GM23338 (cell line): Measurements from ENCODE around the gene ANO10. TPM values are rescaled to one million over a fixed set of nuclear protein-coding genes. Genes with fewer than 3 reads are reported as not detected.

ENCODE experiments used
- ATAC-seq: fragments of 200-7000 bp; cut with Tn5 transposase; 3 replicates; pipeline ENCODE4 v1.9.1; 2020
- DNase-seq: peaks from one replicate; pipeline ENCODE4 v3.0.0-alpha.2; 2015; ENCODE audit warnings: low spot score
- H2AFZ ChIP-seq: fragments of 200-600 bp; sonication (generic); 2 replicates; pipeline ENCODE4 v1.8.0; 2016; ENCODE audit warnings: antibody characterized with exemption, mild to moderate bottlenecking, moderate library complexity
- H3F3A ChIP-seq: fragments of 200-600 bp; sonication (generic); replicated peaks from 2 replicates; pipeline ENCODE4 v1.8.0; 2017; ENCODE audit warnings: antibody characterized with exemption, mixed run types, low read depth
- H3K27ac ChIP-seq: fragments of 200-600 bp; sonication (generic); 2 replicates; pipeline ENCODE4 v1.6.1; 2016; ENCODE audit warnings: low read depth
- H3K27me3 ChIP-seq: fragments of 200-600 bp; sonication (generic); 2 replicates; pipeline ENCODE4 v1.8.0; 2016; ENCODE audit warnings: mild to moderate bottlenecking, mixed run types, moderate library complexity; ENCODE audit not compliant: insufficient read depth
- H3K36me3 ChIP-seq: fragments of 200-600 bp; sonication (generic); 2 replicates; pipeline ENCODE4 v1.8.0; 2016; ENCODE audit warnings: mild to moderate bottlenecking; ENCODE audit not compliant: insufficient read depth
- H3K4me1 ChIP-seq: fragments of 200-600 bp; sonication (generic); 2 replicates; pipeline ENCODE4 v1.8.0; 2016; ENCODE audit warnings: mild to moderate bottlenecking, moderate library complexity; ENCODE audit not compliant: insufficient read depth
- H3K4me2 ChIP-seq: fragments of 200-600 bp; sonication (generic); 2 replicates; pipeline ENCODE4 v1.7.1; 2017; ENCODE audit warnings: mixed run types
- H3K4me3 ChIP-seq: fragments of 200-600 bp; sonication (generic); 2 replicates; pipeline ENCODE4 v1.6.1; 2016; ENCODE audit warnings: mixed run types
- H3K79me2 ChIP-seq: fragments of 200-600 bp; sonication (generic); replicated peaks from 2 replicates; pipeline ENCODE4 v1.8.0; 2017; ENCODE audit warnings: mild to moderate bottlenecking; ENCODE audit not compliant: insufficient read depth
- H3K9me2 ChIP-seq: fragments of 200-600 bp; sonication (generic); 2 replicates; pipeline ENCODE4 v1.8.0; 2017; ENCODE audit not compliant: insufficient read depth
- H4K20me1 ChIP-seq: fragments of 200-600 bp; sonication (generic); replicated peaks from 2 replicates; pipeline ENCODE4 v1.8.0; 2017; ENCODE audit warnings: mild to moderate bottlenecking; ENCODE audit not compliant: insufficient read depth
- H3K27ac Mint-ChIP-seq: 2 replicates; pipeline ENCODE4 v1.8.0; 2020; ENCODE audit warnings: inconsistent platforms, mild to moderate bottlenecking, moderate library complexity, mixed read lengths
- H3K27me3 Mint-ChIP-seq: 3 replicates; pipeline ENCODE4 v1.8.0; 2022; ENCODE audit warnings: low read depth, mild to moderate bottlenecking, moderate library complexity, mixed read lengths, inconsistent platforms; ENCODE audit not compliant: insufficient read depth, poor library complexity
- H3K36me3 Mint-ChIP-seq: 3 replicates; pipeline ENCODE4 v1.8.0; 2021; ENCODE audit warnings: low read depth, mild to moderate bottlenecking, inconsistent platforms, moderate library complexity, mixed read lengths
- H3K4me1 Mint-ChIP-seq: 3 replicates; pipeline ENCODE4 v1.8.0; 2020; ENCODE audit warnings: mild to moderate bottlenecking, inconsistent platforms, mixed read lengths
- H3K4me3 Mint-ChIP-seq: 3 replicates; pipeline ENCODE4 v1.8.0; 2021; ENCODE audit warnings: moderate library complexity, mild to moderate bottlenecking, inconsistent platforms, mixed read lengths
- H3K9me3 Mint-ChIP-seq: 3 replicates; pipeline ENCODE4 v1.8.0; 2020; ENCODE audit warnings: moderate library complexity, mild to moderate bottlenecking, inconsistent platforms, mixed read lengths
- CREB1 ChIP-seq: fragments of 250-450 bp; sonication (Bioruptor Pico); IDR thresholded peaks from 2 replicates; pipeline ENCODE4 v1.5.0; 2020; ENCODE audit warnings: low read depth, mild to moderate bottlenecking, moderate library complexity
- EZH2 ChIP-seq: fragments of 200-600 bp; sonication (generic); IDR thresholded peaks from one replicate; pipeline ENCODE4 v1.8.0; 2017; ENCODE audit warnings: antibody characterized with exemption, mild to moderate bottlenecking, low read depth; ENCODE audit not compliant: unreplicated experiment
- EZH2phosphoT487 ChIP-seq: fragments of 200-600 bp; sonication (generic); IDR thresholded peaks from one replicate; pipeline ENCODE4 v1.8.1; 2018; ENCODE audit warnings: antibody characterized with exemption; ENCODE audit not compliant: unreplicated experiment
- JUNB ChIP-seq: IDR thresholded peaks from one replicate; pipeline ENCODE4 v1.6.1; 2016; ENCODE audit warnings: antibody characterized with exemption; ENCODE audit not compliant: unreplicated experiment
- NANOG ChIP-seq: IDR thresholded peaks from 2 replicates; pipeline ENCODE4 v1.6.1; 2016; ENCODE audit warnings: antibody characterized with exemption, borderline replicate concordance
- POLR2AphosphoS5 ChIP-seq: IDR thresholded peaks from 2 replicates; pipeline ENCODE4 v1.6.1; 2016; ENCODE audit warnings: antibody characterized with exemption, low read depth
- STAT1 ChIP-seq: IDR thresholded peaks from one replicate; pipeline ENCODE4 v1.6.1; 2016; ENCODE audit warnings: antibody characterized with exemption; ENCODE audit not compliant: unreplicated experiment
- ZNF114 ChIP-seq: fragments of 250-450 bp; sonication (Bioruptor Pico); IDR thresholded peaks from 2 replicates; pipeline ENCODE4 v1.5.0; 2020; ENCODE audit warnings: mild to moderate bottlenecking, moderate library complexity
- ZNF331 ChIP-seq: fragments of 250-450 bp; sonication (Bioruptor Pico); IDR thresholded peaks from 2 replicates; pipeline ENCODE4 v1.5.0; 2020; ENCODE audit warnings: low read depth, mild to moderate bottlenecking, moderate library complexity
- polyA plus RNA-seq: library from polyadenylated mRNA; unstranded; fragments of >200 nt; fragmentation: Nextera tagmentation; extraction: Ambion mirVana; gene quantifications from 2 replicates; pipeline ENCODE4 v1.2.1, GENCODE V29; 2016
- total RNA-seq: library from RNA; depleted of rRNA; stranded (reverse); fragments of >200 nt; shearing (Covaris generic); gene quantifications from 2 replicates; pipeline ENCODE4 v1.2.3, GENCODE V29; 2014
- TF ChIP-seq, protein P1 (sequence below): IDR thresholded peaks from 2 replicates; pipeline ENCODE4 v1.6.1; 2016; ENCODE audit warnings: antibody characterized with exemption
- TF ChIP-seq, protein P2 (sequence below), 2 experiments: fragments of 200-600 bp in 1 of 2; sonication (generic) in 1 of 2; conservative IDR thresholded peaks; 2 replicates each; pipeline versions ENCODE4 v1.5.1 to v1.6.1; 2016 to 2017; ENCODE audit warnings: antibody characterized with exemption in 2 of 2, low read depth in 2 of 2, mild to moderate bottlenecking in 2 of 2, moderate library complexity in 1 of 2
- TF ChIP-seq, protein P3 (sequence below): IDR thresholded peaks from one replicate; pipeline ENCODE4 v1.6.1; 2018; ENCODE audit warnings: antibody characterized with exemption; ENCODE audit not compliant: unreplicated experiment

Gene ANO10
- total and polyA plus RNA-seq, 2 experiments from 2014 or later: 29.2 to 48.1 TPM

DNA sequence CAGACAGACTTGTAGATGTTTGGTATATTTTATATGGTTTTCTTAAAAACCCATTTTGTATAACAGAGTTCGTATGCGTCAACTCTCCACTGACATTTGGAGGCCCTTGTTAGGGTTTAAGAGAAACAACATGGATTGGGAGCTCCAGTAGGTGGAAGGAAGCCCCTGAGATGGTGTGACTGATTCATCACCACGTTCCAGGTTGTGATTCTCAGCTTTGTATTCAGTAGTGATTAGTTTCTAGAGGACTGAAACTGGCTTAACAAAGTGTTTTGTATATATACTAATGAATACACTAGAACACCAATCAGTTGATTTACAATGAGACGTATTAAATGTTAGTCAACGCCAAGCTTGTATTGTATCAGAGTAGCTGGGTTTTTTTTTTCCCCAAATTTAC is 301.5 kb downstream of the ANO10 start:
- DNase-seq (no peak), ATAC-seq (no peak)
- Mint-ChIP-seq H3K27ac (no peak overlapping the region), H3K4me1 (peaks cover 33% of the 10 kb centered on the region), H3K36me3 (peaks cover 6% of the 10 kb centered on the region; the same call in 2 of the 3 replicates), H3K4me3 (no peak overlapping the region), H3K27me3 (no peaks in the 10 kb centered on the region), H3K9me3 (no peaks in the 10 kb centered on the region; the same call in 2 of the 3 replicates)
- H3K36me3 ChIP-seq: no peaks in the 10 kb centered on the region
- no peaks in the 10 kb centered on the region for H4K20me1 ChIP-seq
- no peak overlapping the region for H3K4me3 ChIP-seq
- H3K9me2 ChIP-seq: no peaks in the 10 kb centered on the region
- H3K27ac ChIP-seq: no peak overlapping the region
- H2AFZ ChIP-seq: no peak overlapping the region
- peaks cover 18% of the 10 kb centered on the region for H3K4me1 ChIP-seq
- TF ChIP-seq CREB1 (CRISPR knock-in tag) (no peak), POLR2AphosphoS5 (no peak), EZH2phosphoT487 (no peak), ZNF114 (no peak), NANOG (no peak), STAT1 (no peak), JUNB (no peak)
- TF ChIP-seq, protein P1, sequence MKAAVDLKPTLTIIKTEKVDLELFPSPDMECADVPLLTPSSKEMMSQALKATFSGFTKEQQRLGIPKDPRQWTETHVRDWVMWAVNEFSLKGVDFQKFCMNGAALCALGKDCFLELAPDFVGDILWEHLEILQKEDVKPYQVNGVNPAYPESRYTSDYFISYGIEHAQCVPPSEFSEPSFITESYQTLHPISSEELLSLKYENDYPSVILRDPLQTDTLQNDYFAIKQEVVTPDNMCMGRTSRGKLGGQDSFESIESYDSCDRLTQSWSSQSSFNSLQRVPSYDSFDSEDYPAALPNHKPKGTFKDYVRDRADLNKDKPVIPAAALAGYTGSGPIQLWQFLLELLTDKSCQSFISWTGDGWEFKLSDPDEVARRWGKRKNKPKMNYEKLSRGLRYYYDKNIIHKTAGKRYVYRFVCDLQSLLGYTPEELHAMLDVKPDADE: no peak
- TF ChIP-seq, protein P2, sequence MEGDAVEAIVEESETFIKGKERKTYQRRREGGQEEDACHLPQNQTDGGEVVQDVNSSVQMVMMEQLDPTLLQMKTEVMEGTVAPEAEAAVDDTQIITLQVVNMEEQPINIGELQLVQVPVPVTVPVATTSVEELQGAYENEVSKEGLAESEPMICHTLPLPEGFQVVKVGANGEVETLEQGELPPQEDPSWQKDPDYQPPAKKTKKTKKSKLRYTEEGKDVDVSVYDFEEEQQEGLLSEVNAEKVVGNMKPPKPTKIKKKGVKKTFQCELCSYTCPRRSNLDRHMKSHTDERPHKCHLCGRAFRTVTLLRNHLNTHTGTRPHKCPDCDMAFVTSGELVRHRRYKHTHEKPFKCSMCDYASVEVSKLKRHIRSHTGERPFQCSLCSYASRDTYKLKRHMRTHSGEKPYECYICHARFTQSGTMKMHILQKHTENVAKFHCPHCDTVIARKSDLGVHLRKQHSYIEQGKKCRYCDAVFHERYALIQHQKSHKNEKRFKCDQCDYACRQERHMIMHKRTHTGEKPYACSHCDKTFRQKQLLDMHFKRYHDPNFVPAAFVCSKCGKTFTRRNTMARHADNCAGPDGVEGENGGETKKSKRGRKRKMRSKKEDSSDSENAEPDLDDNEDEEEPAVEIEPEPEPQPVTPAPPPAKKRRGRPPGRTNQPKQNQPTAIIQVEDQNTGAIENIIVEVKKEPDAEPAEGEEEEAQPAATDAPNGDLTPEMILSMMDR (conservative IDR thresholded peaks at IDR 0.05; ENCODE audit: low read depth in 2 of 2): no peak
- H3K79me2 ChIP-seq: peaks cover 18% of the 10 kb centered on the region
- no peaks in the 10 kb centered on the region for H3F3A ChIP-seq
- no peaks in the 10 kb centered on the region for H3K27me3 ChIP-seq
- H3K4me2 ChIP-seq: no peak overlapping the region

DNA sequence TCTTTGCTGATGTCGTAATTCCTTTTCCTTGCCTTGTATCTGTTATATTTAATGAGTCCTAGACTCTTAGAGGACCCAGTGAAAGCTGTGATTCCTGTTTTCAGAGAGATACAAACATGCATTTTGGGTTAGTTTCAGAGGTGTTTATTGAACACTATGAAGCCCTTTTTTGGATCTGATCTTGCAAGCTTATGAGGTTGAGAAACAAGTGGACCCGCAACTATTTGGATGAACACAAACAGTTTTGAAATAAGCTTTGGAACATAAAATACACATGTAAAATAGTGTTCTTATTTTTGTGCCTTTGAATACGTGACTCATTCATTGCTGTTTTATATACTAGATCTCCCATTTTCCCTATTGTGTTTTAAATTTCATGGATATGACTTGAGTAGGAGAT is 302.0 kb downstream of the ANO10 start:
- no peak for ATAC-seq
- no peak overlapping the region for H3K4me2 ChIP-seq

More for the DNA sequence above, 302.0 kb downstream of the ANO10 start:
- H3F3A ChIP-seq: no peaks in the 10 kb centered on the region
- H3K4me3 ChIP-seq: no peak overlapping the region
- H2AFZ ChIP-seq: no peak overlapping the region
- H4K20me1 ChIP-seq: no peaks in the 10 kb centered on the region
- no peak overlapping the region for H3K4me3 Mint-ChIP-seq
- H3K4me1 ChIP-seq: peaks cover 18% of the 10 kb centered on the region
- H3K79me2 ChIP-seq: peaks cover 18% of the 10 kb centered on the region
- no peaks in the 10 kb centered on the region for H3K9me2 ChIP-seq
- peaks cover 33% of the 10 kb centered on the region for H3K4me1 Mint-ChIP-seq
- H3K9me3 Mint-ChIP-seq: no peaks in the 10 kb centered on the region
- H3K27ac ChIP-seq: no peak overlapping the region
- no peak overlapping the region for H3K27ac Mint-ChIP-seq
- no peaks in the 10 kb centered on the region for H3K36me3 ChIP-seq
- peaks cover 6% of the 10 kb centered on the region; the same call in 2 of the 3 replicates for H3K36me3 Mint-ChIP-seq
- H3K27me3 Mint-ChIP-seq: no peaks in the 10 kb centered on the region
- DNase-seq: no peak
- H3K27me3 ChIP-seq: no peaks in the 10 kb centered on the region
- no peak for TF ChIP-seq EZH2
- no peak for TF ChIP-seq POLR2AphosphoS5
- TF ChIP-seq CREB1 (CRISPR knock-in tag): no peak
- no peak for TF ChIP-seq STAT1
- no peak for TF ChIP-seq ZNF331
- no peak for TF ChIP-seq ZNF114
- TF ChIP-seq JUNB: no peak
- TF ChIP-seq, protein P3, sequence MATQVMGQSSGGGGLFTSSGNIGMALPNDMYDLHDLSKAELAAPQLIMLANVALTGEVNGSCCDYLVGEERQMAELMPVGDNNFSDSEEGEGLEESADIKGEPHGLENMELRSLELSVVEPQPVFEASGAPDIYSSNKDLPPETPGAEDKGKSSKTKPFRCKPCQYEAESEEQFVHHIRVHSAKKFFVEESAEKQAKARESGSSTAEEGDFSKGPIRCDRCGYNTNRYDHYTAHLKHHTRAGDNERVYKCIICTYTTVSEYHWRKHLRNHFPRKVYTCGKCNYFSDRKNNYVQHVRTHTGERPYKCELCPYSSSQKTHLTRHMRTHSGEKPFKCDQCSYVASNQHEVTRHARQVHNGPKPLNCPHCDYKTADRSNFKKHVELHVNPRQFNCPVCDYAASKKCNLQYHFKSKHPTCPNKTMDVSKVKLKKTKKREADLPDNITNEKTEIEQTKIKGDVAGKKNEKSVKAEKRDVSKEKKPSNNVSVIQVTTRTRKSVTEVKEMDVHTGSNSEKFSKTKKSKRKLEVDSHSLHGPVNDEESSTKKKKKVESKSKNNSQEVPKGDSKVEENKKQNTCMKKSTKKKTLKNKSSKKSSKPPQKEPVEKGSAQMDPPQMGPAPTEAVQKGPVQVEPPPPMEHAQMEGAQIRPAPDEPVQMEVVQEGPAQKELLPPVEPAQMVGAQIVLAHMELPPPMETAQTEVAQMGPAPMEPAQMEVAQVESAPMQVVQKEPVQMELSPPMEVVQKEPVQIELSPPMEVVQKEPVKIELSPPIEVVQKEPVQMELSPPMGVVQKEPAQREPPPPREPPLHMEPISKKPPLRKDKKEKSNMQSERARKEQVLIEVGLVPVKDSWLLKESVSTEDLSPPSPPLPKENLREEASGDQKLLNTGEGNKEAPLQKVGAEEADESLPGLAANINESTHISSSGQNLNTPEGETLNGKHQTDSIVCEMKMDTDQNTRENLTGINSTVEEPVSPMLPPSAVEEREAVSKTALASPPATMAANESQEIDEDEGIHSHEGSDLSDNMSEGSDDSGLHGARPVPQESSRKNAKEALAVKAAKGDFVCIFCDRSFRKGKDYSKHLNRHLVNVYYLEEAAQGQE: no peak
- TF ChIP-seq, protein P1: no peak
- no peak for TF ChIP-seq NANOG
- TF ChIP-seq EZH2phosphoT487: no peak
